A549 (cell line): ENCODE data around the gene CLSTN1.

ENCODE experiments used
- POLR2AphosphoS2 ChIP-seq: conservative IDR thresholded peaks from 2 replicates; pipeline ENCODE4 v1.6.1; 2012; ENCODE audit warnings: low read length, improper control_type of control experiment, inconsistent platforms
- TF ChIP-seq, protein P1 (sequence below): IDR thresholded peaks from 2 replicates; pipeline ENCODE4 v1.6.1; 2012
- TF ChIP-seq, protein P2 (sequence below): fragments of >200 bp; sonication (Bioruptor Twin); formaldehyde crosslinking; IDR thresholded peaks from 3 replicates; pipeline ENCODE4 v1.5.1; 2016

DNA sequence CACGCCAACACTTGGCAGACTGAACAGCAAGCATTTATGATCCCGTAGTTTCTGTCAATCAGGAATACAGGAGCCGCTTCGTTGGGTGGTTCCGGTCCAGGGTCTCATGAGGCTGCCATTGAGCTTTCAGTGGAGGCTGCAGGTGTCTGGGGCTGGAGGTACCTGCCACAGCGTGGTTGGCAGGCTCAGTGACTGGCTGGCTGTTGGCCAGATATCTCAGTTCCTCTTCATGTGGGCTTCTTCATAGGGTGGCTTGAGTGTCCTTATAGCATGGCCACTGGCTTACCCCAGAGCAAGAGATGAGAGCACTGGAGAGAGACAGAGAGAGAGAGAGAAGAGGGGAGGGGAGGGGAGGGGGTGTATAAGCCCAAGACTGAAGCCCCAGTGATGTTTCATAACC, 142.9 kb downstream of the CLSTN1 start:
- TF ChIP-seq, protein P1, sequence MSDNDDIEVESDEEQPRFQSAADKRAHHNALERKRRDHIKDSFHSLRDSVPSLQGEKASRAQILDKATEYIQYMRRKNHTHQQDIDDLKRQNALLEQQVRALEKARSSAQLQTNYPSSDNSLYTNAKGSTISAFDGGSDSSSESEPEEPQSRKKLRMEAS, result no peak
- no peak for TF ChIP-seq POLR2AphosphoS2
- TF ChIP-seq, protein P2, sequence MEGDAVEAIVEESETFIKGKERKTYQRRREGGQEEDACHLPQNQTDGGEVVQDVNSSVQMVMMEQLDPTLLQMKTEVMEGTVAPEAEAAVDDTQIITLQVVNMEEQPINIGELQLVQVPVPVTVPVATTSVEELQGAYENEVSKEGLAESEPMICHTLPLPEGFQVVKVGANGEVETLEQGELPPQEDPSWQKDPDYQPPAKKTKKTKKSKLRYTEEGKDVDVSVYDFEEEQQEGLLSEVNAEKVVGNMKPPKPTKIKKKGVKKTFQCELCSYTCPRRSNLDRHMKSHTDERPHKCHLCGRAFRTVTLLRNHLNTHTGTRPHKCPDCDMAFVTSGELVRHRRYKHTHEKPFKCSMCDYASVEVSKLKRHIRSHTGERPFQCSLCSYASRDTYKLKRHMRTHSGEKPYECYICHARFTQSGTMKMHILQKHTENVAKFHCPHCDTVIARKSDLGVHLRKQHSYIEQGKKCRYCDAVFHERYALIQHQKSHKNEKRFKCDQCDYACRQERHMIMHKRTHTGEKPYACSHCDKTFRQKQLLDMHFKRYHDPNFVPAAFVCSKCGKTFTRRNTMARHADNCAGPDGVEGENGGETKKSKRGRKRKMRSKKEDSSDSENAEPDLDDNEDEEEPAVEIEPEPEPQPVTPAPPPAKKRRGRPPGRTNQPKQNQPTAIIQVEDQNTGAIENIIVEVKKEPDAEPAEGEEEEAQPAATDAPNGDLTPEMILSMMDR, result no peak
